ENCODE measurements around the gene TPTE2. TPM values are rescaled to one million over a fixed set of nuclear protein-coding genes. Genes with fewer than 3 reads are reported as not detected.

TPTE2 gene
- total and polyA plus RNA-seq, 4 donors = not detected

GRCh38 chr13:19596086-19596485, 34.8 kb upstream of the TPTE2 start:
- H3K27me3 ChIP-seq (ENCODE audit: control insufficient read depth in 4 of 4, insufficient read depth in 4 of 4, low read length in 3 of 4) = peaks cover 0 to 3% (median 0%) of the 10 kb centered on the region in 4 donors
- H3K4me1 ChIP-seq (ENCODE audit: control insufficient read depth in 4 of 4, insufficient read depth in 4 of 4, low read length in 3 of 4) = no peaks in the 10 kb centered on the region
- no peak for TF ChIP-seq ATF3 (IDR thresholded peaks at IDR 0.05)
- H3K9me3 ChIP-seq (ENCODE audit: control insufficient read depth in 4 of 4, low read length in 3 of 4) = no peaks in the 10 kb centered on the region
- H3K36me3 ChIP-seq (ENCODE audit: control insufficient read depth in 4 of 4, insufficient read depth in 3 of 4, low read depth in 1 of 4, low read length in 3 of 4) = no peaks in the 10 kb centered on the region
- 92% methylated on average over 3 of the region's 3 CpGs for WGBS
- no peak overlapping the region for H3K9ac ChIP-seq (ENCODE audit: low read depth in 1 of 2, low read length in 2 of 2)
- no peak overlapping the region for H3K27ac ChIP-seq (ENCODE audit: low read depth in 1 of 2, low read length in 2 of 2)
- no peak overlapping the region for H3K4me3 ChIP-seq (ENCODE audit: low read depth in 1 of 3, low read length in 3 of 3)
- DNase-seq (ENCODE audit: low spot score) = no peak

- no peaks in the 10 kb centered on the region for H3K36me3 ChIP-seq (ENCODE audit: control insufficient read depth in 4 of 4, insufficient read depth in 3 of 4, low read depth in 1 of 4, low read length in 3 of 4)
- peaks cover 0 to 3% (median 0%) of the 10 kb centered on the region in 4 donors for H3K27me3 ChIP-seq (ENCODE audit: control insufficient read depth in 4 of 4, insufficient read depth in 4 of 4, low read length in 3 of 4)
- no peak for DNase-seq (ENCODE audit: low spot score)
- 97% methylated on average over 1 of the region's 1 CpG for WGBS
- H3K9me3 ChIP-seq (ENCODE audit: control insufficient read depth in 4 of 4, low read length in 3 of 4) = no peaks in the 10 kb centered on the region
- no peak overlapping the region for H3K27ac ChIP-seq (ENCODE audit: low read depth in 1 of 2, low read length in 2 of 2)
- no peak overlapping the region for H3K9ac ChIP-seq (ENCODE audit: low read depth in 1 of 2, low read length in 2 of 2)
- H3K4me1 ChIP-seq (ENCODE audit: control insufficient read depth in 4 of 4, insufficient read depth in 4 of 4, low read length in 3 of 4) = no peaks in the 10 kb centered on the region
- TF ChIP-seq ZBTB33 (IDR thresholded peaks at IDR 0.05) (no peak), RAD21 (IDR thresholded peaks at IDR 0.05) (no peak), EGR1 (IDR thresholded peaks at IDR 0.05; ENCODE audit: low read depth in 2 of 2) (no peak), GABPA (IDR thresholded peaks at IDR 0.05 in 1 of 2, conservative IDR thresholded peaks at IDR 0.05 in 1 of 2) (no peak), SP1 (IDR thresholded peaks at IDR 0.05) (no peak)
- no peak overlapping the region for H3K4me3 ChIP-seq (ENCODE audit: low read depth in 1 of 3, low read length in 3 of 3)
Observed at GRCh38 chr13:19592657-19593180, 31.4 kb upstream of the TPTE2 start.

- Histone ChIP-seq H3K9me3 (ENCODE audit: control insufficient read depth in 4 of 4, low read length in 3 of 4) (no peaks in the 10 kb centered on the region), H3K27ac (ENCODE audit: low read depth in 1 of 2, low read length in 2 of 2) (no peak overlapping the region), H3K27me3 (ENCODE audit: control insufficient read depth in 4 of 4, insufficient read depth in 4 of 4, low read length in 3 of 4) (peaks cover 0 to 1% (median 0%) of the 10 kb centered on the region in 4 donors), H3K36me3 (ENCODE audit: control insufficient read depth in 4 of 4, insufficient read depth in 3 of 4, low read depth in 1 of 4, low read length in 3 of 4) (no peaks in the 10 kb centered on the region), H3K9ac (ENCODE audit: low read depth in 1 of 2, low read length in 2 of 2) (no peak overlapping the region), H3K4me1 (ENCODE audit: control insufficient read depth in 4 of 4, insufficient read depth in 4 of 4, low read length in 3 of 4) (no peaks in the 10 kb centered on the region), H3K4me3 (ENCODE audit: low read depth in 1 of 3, low read length in 3 of 3) (no peak overlapping the region)
- DNase-seq (ENCODE audit: low spot score) = no peak
- TF ChIP-seq RAD21 (IDR thresholded peaks at IDR 0.05) (no peak), RXRA (IDR thresholded peaks at IDR 0.05) (no peak), FOXA2 (IDR thresholded peaks at IDR 0.05) (no peak), NR2F2 (IDR thresholded peaks at IDR 0.05) (no peak), ZBTB33 (IDR thresholded peaks at IDR 0.05) (no peak), MAX (IDR thresholded peaks at IDR 0.05) (no peak), JUND (IDR thresholded peaks at IDR 0.05) (no peak), HNF4G (IDR thresholded peaks at IDR 0.05) (no peak)
- whole genome bisulfite sequencing = 84% methylated on average over 7 of the region's 7 CpGs
Observed at GRCh38 chr13:19591864-19592263, 30.5 kb upstream of the TPTE2 start.

All from liver (tissue), 9 donors.